NB4 (cell line): ENCODE results near the gene ZNF557.

ENCODE experiments used
- POLR2A ChIP-seq: IDR thresholded peaks from 2 replicates; pipeline ENCODE4 v1.6.1; 2011; ENCODE audit warnings: mild to moderate bottlenecking; ENCODE audit not compliant: insufficient read length; ENCODE audit errors: extremely low read depth
- TF ChIP-seq, protein P1 (sequence below): IDR thresholded peaks from one replicate; pipeline ENCODE4 v1.5.1; 2012; ENCODE audit warnings: low read depth, low read length
- TF ChIP-seq, protein P2 (sequence below): IDR thresholded peaks from 2 replicates; pipeline ENCODE4 v1.6.1; 2011; ENCODE audit warnings: low read depth, low read length

DNA sequence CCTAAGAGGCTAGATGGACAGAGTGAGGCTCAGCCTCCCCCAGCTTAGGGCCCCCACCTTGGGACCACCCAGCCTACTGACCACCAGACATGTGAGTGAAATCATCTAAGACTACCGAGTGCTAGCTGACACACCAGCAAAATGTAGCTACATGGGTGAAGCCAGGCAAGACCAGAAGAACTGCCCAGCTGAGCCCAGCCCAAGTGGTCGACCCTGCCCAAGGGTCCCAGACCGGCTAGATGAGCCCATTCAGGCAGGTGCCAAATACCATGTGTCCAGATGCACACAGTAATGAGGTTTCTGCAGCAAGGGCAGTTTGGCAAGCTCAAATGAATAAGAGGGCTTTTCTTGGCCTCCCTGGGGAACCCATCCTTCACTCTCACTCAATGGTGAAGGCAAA, 56.6 kb downstream of the ZNF557 start:
- no peak for TF ChIP-seq POLR2A
- TF ChIP-seq, protein P1, sequence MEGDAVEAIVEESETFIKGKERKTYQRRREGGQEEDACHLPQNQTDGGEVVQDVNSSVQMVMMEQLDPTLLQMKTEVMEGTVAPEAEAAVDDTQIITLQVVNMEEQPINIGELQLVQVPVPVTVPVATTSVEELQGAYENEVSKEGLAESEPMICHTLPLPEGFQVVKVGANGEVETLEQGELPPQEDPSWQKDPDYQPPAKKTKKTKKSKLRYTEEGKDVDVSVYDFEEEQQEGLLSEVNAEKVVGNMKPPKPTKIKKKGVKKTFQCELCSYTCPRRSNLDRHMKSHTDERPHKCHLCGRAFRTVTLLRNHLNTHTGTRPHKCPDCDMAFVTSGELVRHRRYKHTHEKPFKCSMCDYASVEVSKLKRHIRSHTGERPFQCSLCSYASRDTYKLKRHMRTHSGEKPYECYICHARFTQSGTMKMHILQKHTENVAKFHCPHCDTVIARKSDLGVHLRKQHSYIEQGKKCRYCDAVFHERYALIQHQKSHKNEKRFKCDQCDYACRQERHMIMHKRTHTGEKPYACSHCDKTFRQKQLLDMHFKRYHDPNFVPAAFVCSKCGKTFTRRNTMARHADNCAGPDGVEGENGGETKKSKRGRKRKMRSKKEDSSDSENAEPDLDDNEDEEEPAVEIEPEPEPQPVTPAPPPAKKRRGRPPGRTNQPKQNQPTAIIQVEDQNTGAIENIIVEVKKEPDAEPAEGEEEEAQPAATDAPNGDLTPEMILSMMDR: no peak
- TF ChIP-seq, protein P2, sequence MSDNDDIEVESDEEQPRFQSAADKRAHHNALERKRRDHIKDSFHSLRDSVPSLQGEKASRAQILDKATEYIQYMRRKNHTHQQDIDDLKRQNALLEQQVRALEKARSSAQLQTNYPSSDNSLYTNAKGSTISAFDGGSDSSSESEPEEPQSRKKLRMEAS: no peak
